A549 (cell line): Measurements from ENCODE around the gene SCUBE1. TPM values are rescaled to one million over a fixed set of nuclear protein-coding genes. Genes with fewer than 3 reads are reported as not detected.

Experiments
- ATAC-seq, 2 experiments: fragments of 200-7000 bp in 1 of 2; fragments of >200 bp in 1 of 2; cut with Nextera tagmentation in 1 of 2; cut with Tn5 transposase in 1 of 2; 3 replicates each; pipeline versions ENCODE4 v1.8.0 to v1.9.1; 2018 to 2020; ENCODE audit warnings: mild to moderate bottlenecking in 1 of 2, moderate library complexity in 1 of 2
- CTCF ChIA-PET: fragments of 300-600 bp; sonication (Branson Sonifier 250); formaldehyde crosslinking; extraction: SDS; loops from one replicate; lab custom pipeline; 2021; ENCODE audit warnings: antibody characterized with exemption, inconsistent platforms; lab: Yijun Ruan, JAX
- POLR2A ChIA-PET: fragments of 350-600 bp; formaldehyde crosslinking; extraction: SDS; loops from one replicate; lab custom pipeline; 2021; ENCODE audit warnings: antibody characterized with exemption, inconsistent platforms; lab: Yijun Ruan, JAX
- DNase-seq, 2 experiments: peaks; one replicate each; pipeline versions ENCODE4 v3.0.0 to v3.0.0-alpha.2; 2011 to 2016; ENCODE audit warnings: low read depth in 1 of 2, low spot score in 1 of 2
- FAIRE-seq: peaks from 2 replicates; lab custom pipeline; 2011; peaks lifted over from hg19 to GRCh38; lab: Jason Lieb, UNC
- H3K27ac ChIP-seq, 2 experiments: fragments of >200 bp; sonication (Bioruptor Twin); formaldehyde crosslinking; 3 replicates each; pipeline ENCODE4 v1.5.1; 2016 to 2017
- H3K4me1 ChIP-seq: fragments of >200 bp; sonication (Bioruptor Twin); formaldehyde crosslinking; 3 replicates; pipeline ENCODE4 v1.6.1; 2016
- H3K4me2 ChIP-seq: fragments of >200 bp; sonication (Bioruptor Twin); formaldehyde crosslinking; 3 replicates; pipeline ENCODE4 v1.6.1; 2016
- H3K4me3 ChIP-seq: fragments of >200 bp; sonication (Bioruptor Twin); formaldehyde crosslinking; 3 replicates; pipeline ENCODE4 v1.5.1; 2016
- H3K9me3 ChIP-seq: fragments of >200 bp; sonication (Bioruptor Twin); formaldehyde crosslinking; 3 replicates; pipeline ENCODE4 v1.6.1; 2016
- CHD2 ChIP-seq: fragments of 150-350 bp; IDR thresholded peaks from 2 replicates; pipeline ENCODE4 v1.6.1; 2014; ENCODE audit warnings: low read length; ENCODE audit not compliant: partially characterized antibody
- EHMT2 ChIP-seq: fragments of 200-600 bp; sonication (generic); IDR thresholded peaks from 2 replicates; pipeline ENCODE4 v1.6.1; 2016; ENCODE audit warnings: antibody characterized with exemption, low read depth, mild to moderate bottlenecking, moderate library complexity
- ESRRA ChIP-seq: fragments of 150-350 bp; IDR thresholded peaks from 2 replicates; pipeline ENCODE4 v1.6.1; 2014; ENCODE audit warnings: mild to moderate bottlenecking, low read length, borderline replicate concordance
- FOXS1 ChIP-seq: fragments of 250-450 bp; sonication (Bioruptor Pico); IDR thresholded peaks from 2 replicates; pipeline ENCODE4 v1.5.0; 2020; ENCODE audit warnings: mild to moderate bottlenecking, moderate library complexity
- HOXB5 ChIP-seq: fragments of 250-450 bp; sonication (Bioruptor Pico); IDR thresholded peaks from 2 replicates; pipeline ENCODE4 v1.5.0; 2020; ENCODE audit warnings: mild to moderate bottlenecking, moderate library complexity
- KDM1A ChIP-seq: fragments of 200-600 bp; sonication (generic); IDR thresholded peaks from 2 replicates; pipeline ENCODE4 v1.6.1; 2016; ENCODE audit warnings: low read depth, mild to moderate bottlenecking
- KDM5A ChIP-seq: fragments of 200-600 bp; sonication (generic); IDR thresholded peaks from 2 replicates; pipeline ENCODE4 v1.6.1; 2016; ENCODE audit warnings: antibody characterized with exemption, mild to moderate bottlenecking
- MAFK ChIP-seq: fragments of 450-650 bp; IDR thresholded peaks from 2 replicates; pipeline ENCODE4 v1.6.1; 2014; ENCODE audit not compliant: partially characterized antibody
- NPAS2 ChIP-seq: fragments of 250-450 bp; sonication (Bioruptor Pico); IDR thresholded peaks from 2 replicates; pipeline ENCODE4 v1.8.0; 2022; ENCODE audit warnings: mild to moderate bottlenecking, moderate library complexity, borderline replicate concordance
- NR3C1 ChIP-seq: fragments of >200 bp; sonication (Bioruptor Twin); formaldehyde crosslinking; IDR thresholded peaks from 3 replicates; pipeline ENCODE4 v1.6.1; 2017
- POLR2A ChIP-seq: IDR thresholded peaks from 2 replicates; pipeline ENCODE4 v1.6.1; 2012; ENCODE audit warnings: mild to moderate bottlenecking, low read length
- POLR2AphosphoS2 ChIP-seq: conservative IDR thresholded peaks from 2 replicates; pipeline ENCODE4 v1.6.1; 2012; ENCODE audit warnings: low read length, improper control_type of control experiment, inconsistent platforms
- RCOR1 ChIP-seq: fragments of 150-350 bp; IDR thresholded peaks from 2 replicates; pipeline ENCODE4 v1.6.1; 2014; ENCODE audit warnings: antibody characterized with exemption, low read length, low read depth
- RFX5 ChIP-seq: fragments of 450-650 bp; IDR thresholded peaks from 2 replicates; pipeline ENCODE4 v1.7.1; 2014; ENCODE audit warnings: antibody characterized with exemption, mild to moderate bottlenecking, moderate library complexity
- SMC3 ChIP-seq: fragments of >200 bp; sonication (Bioruptor Twin); formaldehyde crosslinking; IDR thresholded peaks from 3 replicates; pipeline ENCODE4 v1.6.1; 2018; ENCODE audit warnings: inconsistent platforms
- SREBF2 ChIP-seq: fragments of 450-650 bp; IDR thresholded peaks from 2 replicates; pipeline ENCODE4 v1.6.1; 2014; ENCODE audit warnings: mild to moderate bottlenecking, moderate library complexity
- TP53 ChIP-seq: fragments of 250-450 bp; sonication (Bioruptor Pico); IDR thresholded peaks from 2 replicates; pipeline ENCODE4 v1.5.0; 2021; ENCODE audit warnings: mild to moderate bottlenecking, moderate library complexity
- ZC3H11A ChIP-seq: fragments of 450-650 bp; IDR thresholded peaks from 2 replicates; pipeline ENCODE4 v1.6.1; 2014; ENCODE audit warnings: antibody characterized with exemption, mild to moderate bottlenecking
- WGBS: methylation state at CpG from one replicate; pipeline ENCODE4 v1.1.6; 2017; ENCODE audit errors: missing lambda C conversion rate; 5-methylcytosine and 5-hydroxymethylcytosine counted together
- polyA plus RNA-seq, 4 experiments: library from polyadenylated mRNA; depleted of rRNA in 3 of 4; stranded (reverse); fragments of >200 nt; fragmentation: RNase III in 1 of 4; extraction: RNeasy Plus Mini Kit Qiagen cat#74134 plus additional on column Dnase treatment in 1 of 4; gene quantifications; 2 replicates in 3 of 4; 3 replicates in 1 of 4; pipeline ENCODE4 v1.2.3, GENCODE V29; 2011 to 2017
- TF ChIP-seq, protein P1 (sequence below): fragments of 200-600 bp; sonication (generic); IDR thresholded peaks from 2 replicates; pipeline ENCODE4 v1.6.1; 2016; ENCODE audit warnings: antibody characterized with exemption, mild to moderate bottlenecking, moderate library complexity
- TF ChIP-seq, protein P2 (sequence below): fragments of 450-650 bp; IDR thresholded peaks from 2 replicates; pipeline ENCODE4 v1.6.1; 2014; ENCODE audit warnings: antibody characterized with exemption
- TF ChIP-seq, protein P3 (sequence below): fragments of 250-450 bp; sonication (Bioruptor Pico); IDR thresholded peaks from 2 replicates; pipeline ENCODE4 v1.5.0; 2021; ENCODE audit warnings: mild to moderate bottlenecking, moderate library complexity, borderline replicate concordance
- TF ChIP-seq, protein P4 (sequence below): IDR thresholded peaks from 2 replicates; pipeline ENCODE4 v1.6.1; 2012
- TF ChIP-seq, protein P5 (sequence below): fragments of 250-450 bp; sonication (Bioruptor Pico); IDR thresholded peaks from 2 replicates; pipeline ENCODE4 v1.5.0; 2020; ENCODE audit warnings: low read depth, mild to moderate bottlenecking, moderate library complexity
- TF ChIP-seq, protein P6 (sequence below): IDR thresholded peaks from 2 replicates; pipeline ENCODE4 v1.6.1; 2012
- TF ChIP-seq, protein P7 (sequence below): fragments of >200 bp; sonication (Bioruptor Twin); formaldehyde crosslinking; IDR thresholded peaks from 2 replicates; pipeline ENCODE4 v1.6.1; 2016

The SCUBE1 gene
- polyA plus RNA-seq, 2 of the 4 experiments (the other 2 are of a cell fraction), result 0.01 to 0.12 TPM

DNA sequence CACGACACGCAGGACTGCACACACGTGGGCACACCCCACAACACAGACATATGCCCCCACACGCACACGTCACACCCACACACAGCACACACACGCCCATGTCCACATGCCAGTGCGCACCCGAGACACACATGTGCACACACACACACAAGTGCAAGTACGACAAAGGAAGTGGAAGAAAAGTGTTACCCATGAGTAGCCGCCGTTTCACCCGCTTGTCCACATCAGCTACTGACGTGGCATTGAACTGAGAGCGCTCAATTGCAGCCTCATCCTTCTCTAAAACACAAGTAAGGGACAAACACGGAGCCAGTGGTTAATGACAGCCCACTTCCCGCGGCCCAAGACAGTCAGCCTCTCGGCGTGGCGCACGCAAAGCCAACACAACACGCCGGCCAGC, 87.9 kb downstream of the SCUBE1 start:
- H3K4me3 ChIP-seq, result no peak overlapping the region
- no peak for ATAC-seq
- H3K4me2 ChIP-seq, result no peak overlapping the region
- no peaks in the 10 kb centered on the region for H3K9me3 ChIP-seq
- H3K27ac ChIP-seq, result no peak overlapping the region
- TF ChIP-seq NR3C1 (no peak), POLR2A (no peak), KDM5A (no peak), NPAS2 (no peak), SMC3 (no peak), HOXB5 (CRISPR knock-in tag) (no peak), ESRRA (no peak), SREBF2 (no peak), RCOR1 (no peak), TP53 (no peak), ZC3H11A (no peak), RFX5 (no peak), CHD2 (no peak), MAFK (no peak)
- TF ChIP-seq, protein P1, sequence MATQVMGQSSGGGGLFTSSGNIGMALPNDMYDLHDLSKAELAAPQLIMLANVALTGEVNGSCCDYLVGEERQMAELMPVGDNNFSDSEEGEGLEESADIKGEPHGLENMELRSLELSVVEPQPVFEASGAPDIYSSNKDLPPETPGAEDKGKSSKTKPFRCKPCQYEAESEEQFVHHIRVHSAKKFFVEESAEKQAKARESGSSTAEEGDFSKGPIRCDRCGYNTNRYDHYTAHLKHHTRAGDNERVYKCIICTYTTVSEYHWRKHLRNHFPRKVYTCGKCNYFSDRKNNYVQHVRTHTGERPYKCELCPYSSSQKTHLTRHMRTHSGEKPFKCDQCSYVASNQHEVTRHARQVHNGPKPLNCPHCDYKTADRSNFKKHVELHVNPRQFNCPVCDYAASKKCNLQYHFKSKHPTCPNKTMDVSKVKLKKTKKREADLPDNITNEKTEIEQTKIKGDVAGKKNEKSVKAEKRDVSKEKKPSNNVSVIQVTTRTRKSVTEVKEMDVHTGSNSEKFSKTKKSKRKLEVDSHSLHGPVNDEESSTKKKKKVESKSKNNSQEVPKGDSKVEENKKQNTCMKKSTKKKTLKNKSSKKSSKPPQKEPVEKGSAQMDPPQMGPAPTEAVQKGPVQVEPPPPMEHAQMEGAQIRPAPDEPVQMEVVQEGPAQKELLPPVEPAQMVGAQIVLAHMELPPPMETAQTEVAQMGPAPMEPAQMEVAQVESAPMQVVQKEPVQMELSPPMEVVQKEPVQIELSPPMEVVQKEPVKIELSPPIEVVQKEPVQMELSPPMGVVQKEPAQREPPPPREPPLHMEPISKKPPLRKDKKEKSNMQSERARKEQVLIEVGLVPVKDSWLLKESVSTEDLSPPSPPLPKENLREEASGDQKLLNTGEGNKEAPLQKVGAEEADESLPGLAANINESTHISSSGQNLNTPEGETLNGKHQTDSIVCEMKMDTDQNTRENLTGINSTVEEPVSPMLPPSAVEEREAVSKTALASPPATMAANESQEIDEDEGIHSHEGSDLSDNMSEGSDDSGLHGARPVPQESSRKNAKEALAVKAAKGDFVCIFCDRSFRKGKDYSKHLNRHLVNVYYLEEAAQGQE, result no peak
- TF ChIP-seq, protein P2, sequence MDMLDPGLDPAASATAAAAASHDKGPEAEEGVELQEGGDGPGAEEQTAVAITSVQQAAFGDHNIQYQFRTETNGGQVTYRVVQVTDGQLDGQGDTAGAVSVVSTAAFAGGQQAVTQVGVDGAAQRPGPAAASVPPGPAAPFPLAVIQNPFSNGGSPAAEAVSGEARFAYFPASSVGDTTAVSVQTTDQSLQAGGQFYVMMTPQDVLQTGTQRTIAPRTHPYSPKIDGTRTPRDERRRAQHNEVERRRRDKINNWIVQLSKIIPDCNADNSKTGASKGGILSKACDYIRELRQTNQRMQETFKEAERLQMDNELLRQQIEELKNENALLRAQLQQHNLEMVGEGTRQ, result no peak
- TF ChIP-seq, protein P3, sequence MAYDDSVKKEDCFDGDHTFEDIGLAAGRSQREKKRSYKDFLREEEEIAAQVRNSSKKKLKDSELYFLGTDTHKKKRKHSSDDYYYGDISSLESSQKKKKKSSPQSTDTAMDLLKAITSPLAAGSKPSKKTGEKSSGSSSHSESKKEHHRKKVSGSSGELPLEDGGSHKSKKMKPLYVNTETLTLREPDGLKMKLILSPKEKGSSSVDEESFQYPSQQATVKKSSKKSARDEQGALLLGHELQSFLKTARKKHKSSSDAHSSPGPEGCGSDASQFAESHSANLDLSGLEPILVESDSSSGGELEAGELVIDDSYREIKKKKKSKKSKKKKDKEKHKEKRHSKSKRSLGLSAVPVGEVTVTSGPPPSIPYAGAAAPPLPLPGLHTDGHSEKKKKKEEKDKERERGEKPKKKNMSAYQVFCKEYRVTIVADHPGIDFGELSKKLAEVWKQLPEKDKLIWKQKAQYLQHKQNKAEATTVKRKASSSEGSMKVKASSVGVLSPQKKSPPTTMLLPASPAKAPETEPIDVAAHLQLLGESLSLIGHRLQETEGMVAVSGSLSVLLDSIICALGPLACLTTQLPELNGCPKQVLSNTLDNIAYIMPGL (CRISPR knock-in tag), result no peak
- TF ChIP-seq, protein P4, sequence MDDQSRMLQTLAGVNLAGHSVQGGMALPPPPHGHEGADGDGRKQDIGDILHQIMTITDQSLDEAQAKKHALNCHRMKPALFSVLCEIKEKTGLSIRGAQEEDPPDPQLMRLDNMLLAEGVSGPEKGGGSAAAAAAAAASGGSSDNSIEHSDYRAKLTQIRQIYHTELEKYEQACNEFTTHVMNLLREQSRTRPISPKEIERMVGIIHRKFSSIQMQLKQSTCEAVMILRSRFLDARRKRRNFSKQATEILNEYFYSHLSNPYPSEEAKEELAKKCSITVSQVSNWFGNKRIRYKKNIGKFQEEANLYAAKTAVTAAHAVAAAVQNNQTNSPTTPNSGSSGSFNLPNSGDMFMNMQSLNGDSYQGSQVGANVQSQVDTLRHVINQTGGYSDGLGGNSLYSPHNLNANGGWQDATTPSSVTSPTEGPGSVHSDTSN, result no peak
- TF ChIP-seq, protein P5, sequence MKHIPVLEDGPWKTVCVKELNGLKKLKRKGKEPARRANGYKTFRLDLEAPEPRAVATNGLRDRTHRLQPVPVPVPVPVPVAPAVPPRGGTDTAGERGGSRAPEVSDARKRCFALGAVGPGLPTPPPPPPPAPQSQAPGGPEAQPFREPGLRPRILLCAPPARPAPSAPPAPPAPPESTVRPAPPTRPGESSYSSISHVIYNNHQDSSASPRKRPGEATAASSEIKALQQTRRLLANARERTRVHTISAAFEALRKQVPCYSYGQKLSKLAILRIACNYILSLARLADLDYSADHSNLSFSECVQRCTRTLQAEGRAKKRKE (CRISPR knock-in tag), result no peak
- TF ChIP-seq, protein P6, sequence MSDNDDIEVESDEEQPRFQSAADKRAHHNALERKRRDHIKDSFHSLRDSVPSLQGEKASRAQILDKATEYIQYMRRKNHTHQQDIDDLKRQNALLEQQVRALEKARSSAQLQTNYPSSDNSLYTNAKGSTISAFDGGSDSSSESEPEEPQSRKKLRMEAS, result no peak
- ChIA-PET CTCF (interaction anchor here (1.3 to 1.8 kb wide), 2 partner anchors 19 to 26 kb away, joined by 3 to 5 read pairs; no protein-coding TSS in a partner anchor), POLR2A (no interaction called here)
- WGBS, result 63% methylated on average over 15 of the region's 23 CpGs
- no peaks in the 10 kb centered on the region for H3K4me1 ChIP-seq
- no peak for DNase-seq
- no peak for FAIRE-seq

DNA sequence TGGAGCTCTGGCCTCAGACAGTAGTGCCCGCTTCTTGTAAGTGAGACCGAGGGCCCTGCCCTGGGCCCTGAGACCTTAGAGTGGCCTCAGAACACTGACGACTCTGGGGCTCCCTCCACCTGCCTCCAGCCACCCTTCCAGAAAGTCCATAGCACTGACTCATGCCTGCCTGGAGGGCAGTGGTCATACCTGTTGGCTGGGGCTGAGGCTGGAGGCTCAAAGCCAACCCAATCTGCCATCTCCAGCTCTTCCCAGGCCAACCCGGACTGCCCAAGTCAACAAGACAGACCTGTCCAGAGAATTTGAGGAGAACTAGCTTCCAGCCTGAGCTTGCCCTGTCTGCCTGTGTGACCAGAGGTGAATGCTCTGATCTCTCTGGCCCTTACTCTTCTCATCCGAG, 89.3 kb downstream of the SCUBE1 start:
- Histone ChIP-seq H3K27ac (no peak overlapping the region), H3K4me1 (no peaks in the 10 kb centered on the region), H3K4me3 (no peak overlapping the region), H3K4me2 (no peak overlapping the region), H3K9me3 (no peaks in the 10 kb centered on the region)
- CTCF ChIA-PET, result interaction anchor here (1.8 to 2.5 kb wide), 2 partner anchors 14 to 20 kb away, joined by 5 to 12 read pairs; no protein-coding TSS in a partner anchor
- FAIRE-seq, result no peak
- no peak for DNase-seq
- POLR2A ChIA-PET, result no interaction called here
- 43% methylated on average over 1 of the region's 5 CpGs for WGBS
- no peak for ATAC-seq
- no peak for TF ChIP-seq SMC3
- TF ChIP-seq, protein P7, sequence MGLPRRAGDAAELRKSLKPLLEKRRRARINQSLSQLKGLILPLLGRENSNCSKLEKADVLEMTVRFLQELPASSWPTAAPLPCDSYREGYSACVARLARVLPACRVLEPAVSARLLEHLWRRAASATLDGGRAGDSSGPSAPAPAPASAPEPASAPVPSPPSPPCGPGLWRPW, result no peak
- no peak for TF ChIP-seq POLR2AphosphoS2
- TF ChIP-seq, protein P2, result no peak
- no peak for TF ChIP-seq POLR2A
- TF ChIP-seq EHMT2, result no peak
- TF ChIP-seq NR3C1, result no peak
- no peak for TF ChIP-seq HOXB5 (CRISPR knock-in tag)
- TF ChIP-seq KDM1A, result no peak
- no peak for TF ChIP-seq FOXS1 (CRISPR knock-in tag)
- TF ChIP-seq, protein P3 (CRISPR knock-in tag), result no peak
